GM10847 (cell line): ENCODE measurements around the gene TBX4.

Experiments
- POLR2A ChIP-seq: IDR thresholded peaks from 2 replicates; pipeline ENCODE4 v1.6.1; 2011; ENCODE audit not compliant: insufficient read length; ENCODE audit errors: extremely low read depth

The TBX4 gene

GRCh38 chr17:61477204-61477834 lies 25.1 kb downstream of the TBX4 start:
- no peak for TF ChIP-seq POLR2A

- no peak for TF ChIP-seq POLR2A
Measured at GRCh38 chr17:61478026-61478789, 26.0 kb downstream of the TBX4 start.

GRCh38 chr17:61478790-61479492 lies 26.7 kb downstream of the TBX4 start:
- no peak for TF ChIP-seq POLR2A

- TF ChIP-seq POLR2A: no peak
Measured at GRCh38 chr17:61479493-61480413, 27.5 kb downstream of the TBX4 start.

- no peak for TF ChIP-seq POLR2A
Measured at GRCh38 chr17:61480414-61480807, 28.2 kb downstream of the TBX4 start.

GRCh38 chr17:61481421-61481820 lies 29.2 kb downstream of the TBX4 start:
- TF ChIP-seq POLR2A: no peak

GRCh38 chr17:61482467-61482866 lies 30.2 kb downstream of the TBX4 start:
- TF ChIP-seq POLR2A: no peak

GRCh38 chr17:61483778-61484116 lies 31.5 kb downstream of the TBX4 start:
- no peak for TF ChIP-seq POLR2A

GRCh38 chr17:61484174-61484573 lies 32.0 kb downstream of the TBX4 start:
- TF ChIP-seq POLR2A: no peak

GRCh38 chr17:61485067-61485775 lies 33.0 kb downstream of the TBX4 start:
- TF ChIP-seq POLR2A: no peak

GRCh38 chr17:61486135-61487120 lies 34.2 kb downstream of the TBX4 start:
- no peak for TF ChIP-seq POLR2A

- no peak for TF ChIP-seq POLR2A
Measured at GRCh38 chr17:61487161-61487988, 35.2 kb downstream of the TBX4 start.
